ENCODE data around the gene PIK3CG. TPM values are rescaled to one million over a fixed set of nuclear protein-coding genes. Genes with fewer than 3 reads are reported as not detected.
"Not testable (repeated sequence)": the region's sequence is repeated elsewhere in the genome, so short reads cannot be mapped to it uniquely, and the experiment has no call there.

The PIK3CG gene
- total RNA-seq, 4 donors from 2014 or later, result 4.5 to 15.6 (median 7.3) TPM

DNA sequence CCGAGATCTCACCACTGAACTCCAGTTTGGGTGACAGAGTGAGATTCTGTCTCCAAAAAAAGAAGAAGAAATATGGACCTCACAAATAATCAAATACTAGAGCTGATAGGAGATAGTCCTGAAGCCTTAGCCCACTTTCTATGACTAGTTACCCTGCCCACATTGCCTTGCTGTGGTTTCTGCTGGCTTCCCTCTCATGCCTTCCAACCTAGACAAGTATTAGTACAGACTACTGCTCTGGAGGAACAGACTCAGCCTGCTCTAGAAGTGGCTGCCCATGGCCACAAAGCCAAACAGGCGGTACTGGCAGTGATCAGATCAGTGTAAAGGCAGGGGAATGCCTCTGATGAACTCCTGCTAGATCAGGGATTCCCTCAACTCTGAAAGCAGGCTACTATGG, 89.8 kb downstream of the PIK3CG start:
- TF ChIP-seq, protein P1, sequence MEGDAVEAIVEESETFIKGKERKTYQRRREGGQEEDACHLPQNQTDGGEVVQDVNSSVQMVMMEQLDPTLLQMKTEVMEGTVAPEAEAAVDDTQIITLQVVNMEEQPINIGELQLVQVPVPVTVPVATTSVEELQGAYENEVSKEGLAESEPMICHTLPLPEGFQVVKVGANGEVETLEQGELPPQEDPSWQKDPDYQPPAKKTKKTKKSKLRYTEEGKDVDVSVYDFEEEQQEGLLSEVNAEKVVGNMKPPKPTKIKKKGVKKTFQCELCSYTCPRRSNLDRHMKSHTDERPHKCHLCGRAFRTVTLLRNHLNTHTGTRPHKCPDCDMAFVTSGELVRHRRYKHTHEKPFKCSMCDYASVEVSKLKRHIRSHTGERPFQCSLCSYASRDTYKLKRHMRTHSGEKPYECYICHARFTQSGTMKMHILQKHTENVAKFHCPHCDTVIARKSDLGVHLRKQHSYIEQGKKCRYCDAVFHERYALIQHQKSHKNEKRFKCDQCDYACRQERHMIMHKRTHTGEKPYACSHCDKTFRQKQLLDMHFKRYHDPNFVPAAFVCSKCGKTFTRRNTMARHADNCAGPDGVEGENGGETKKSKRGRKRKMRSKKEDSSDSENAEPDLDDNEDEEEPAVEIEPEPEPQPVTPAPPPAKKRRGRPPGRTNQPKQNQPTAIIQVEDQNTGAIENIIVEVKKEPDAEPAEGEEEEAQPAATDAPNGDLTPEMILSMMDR (IDR thresholded peaks at IDR 0.05), result no peak
- no peak for DNase-seq (ENCODE audit: low spot score)
- no peak for ATAC-seq (ENCODE audit: low FRiP score)

DNA sequence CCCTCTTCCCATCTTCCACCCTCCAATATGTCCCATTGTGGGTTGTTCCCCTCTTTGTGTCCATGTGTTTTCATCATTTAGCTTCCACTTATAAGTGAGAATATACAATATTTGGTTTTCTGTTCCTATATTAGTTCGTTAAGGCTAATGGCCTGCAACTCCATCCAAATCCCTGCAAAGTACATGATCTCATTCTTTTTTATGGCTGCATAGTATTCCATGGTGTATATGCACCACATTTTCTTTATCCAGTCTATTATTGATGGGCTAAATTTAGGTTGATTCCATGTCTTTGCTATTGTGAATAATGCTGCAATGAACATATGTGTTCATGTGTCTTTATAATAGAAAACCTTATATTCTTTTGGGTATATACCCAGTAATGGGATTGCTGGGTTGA, 90.8 kb downstream of the PIK3CG start:
- not testable (repeated sequence) for ATAC-seq (ENCODE audit: low FRiP score); DNase-seq (ENCODE audit: low spot score)

Other genes with a start within 250 kb of the PIK3CG start
- 100 to 1,000 TPM in 2 of 4 donors, 10 to 100 TPM in 2; 43.5 to 318 (median 153) TPM for gene CCDC71L, start 204.1 kb upstream of the PIK3CG start, total RNA-seq
- gene PRKAR2B, start 179.4 kb downstream of the PIK3CG start, total RNA-seq, result 100 to 1,000 TPM in 3 of 4 donors, 10 to 100 TPM in 1; 97.3 to 411 (median 236) TPM